Putamen (tissue), 1 donor: ENCODE measurements around the gene TRPM1.
"Not testable (repeated sequence)": the region's sequence is repeated elsewhere in the genome, so short reads cannot be mapped to it uniquely, and the experiment has no call there.

Source experiments
- DNase-seq: peaks from one replicate; pipeline ENCODE4 v3.0.0-alpha.2; 2016; ENCODE audit warnings: low spot score

TRPM1 gene

DNA sequence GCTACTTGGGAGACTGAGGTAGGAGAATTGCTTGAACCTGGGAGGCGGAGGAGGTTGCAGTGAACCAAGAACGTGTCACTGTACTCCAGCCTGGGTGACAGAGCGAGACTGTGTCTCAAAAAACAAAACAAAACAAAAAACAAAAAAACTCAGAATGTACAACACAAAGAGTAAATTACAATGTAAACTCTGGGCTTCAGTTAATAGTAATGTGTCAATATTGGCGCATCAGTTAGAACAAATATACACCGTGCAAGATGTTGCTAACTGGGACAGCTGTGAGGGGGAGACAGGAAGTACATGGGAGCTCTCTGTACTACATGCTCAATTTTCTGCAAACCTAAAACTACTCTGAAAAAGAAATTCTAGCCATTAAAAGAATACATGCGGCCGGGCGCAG, 23.5 kb upstream of the TRPM1 start:
- no peak for DNase-seq

DNA sequence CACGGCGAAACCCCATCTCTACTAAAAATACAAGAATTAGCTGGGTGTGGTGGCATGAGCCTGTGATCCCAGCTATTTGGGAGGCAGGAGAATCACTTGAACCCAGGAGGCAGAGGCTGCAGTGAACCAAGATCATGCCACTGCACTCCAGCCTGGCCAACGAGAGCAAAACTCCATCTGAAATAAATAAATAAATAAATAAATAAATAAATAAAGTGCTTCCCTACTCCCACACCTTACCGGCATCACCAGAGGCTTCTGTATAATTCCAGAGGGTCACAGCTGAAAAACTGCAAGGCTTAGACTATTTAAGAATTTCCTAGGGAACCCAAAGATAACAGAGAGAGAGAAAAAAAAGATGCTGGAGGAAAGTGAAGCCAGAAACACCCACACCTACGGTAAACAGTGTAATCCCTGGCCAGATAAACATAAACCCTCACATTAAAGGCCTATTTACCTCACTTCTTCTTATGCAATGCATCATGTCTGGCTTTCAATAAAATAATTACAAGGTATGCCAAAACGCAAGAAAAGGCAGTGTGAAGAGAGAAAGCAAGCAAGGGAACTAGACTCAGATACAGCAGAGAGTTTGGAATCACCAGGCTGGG, 15.0 kb upstream of the TRPM1 start:
- DNase-seq, result no peak

DNA sequence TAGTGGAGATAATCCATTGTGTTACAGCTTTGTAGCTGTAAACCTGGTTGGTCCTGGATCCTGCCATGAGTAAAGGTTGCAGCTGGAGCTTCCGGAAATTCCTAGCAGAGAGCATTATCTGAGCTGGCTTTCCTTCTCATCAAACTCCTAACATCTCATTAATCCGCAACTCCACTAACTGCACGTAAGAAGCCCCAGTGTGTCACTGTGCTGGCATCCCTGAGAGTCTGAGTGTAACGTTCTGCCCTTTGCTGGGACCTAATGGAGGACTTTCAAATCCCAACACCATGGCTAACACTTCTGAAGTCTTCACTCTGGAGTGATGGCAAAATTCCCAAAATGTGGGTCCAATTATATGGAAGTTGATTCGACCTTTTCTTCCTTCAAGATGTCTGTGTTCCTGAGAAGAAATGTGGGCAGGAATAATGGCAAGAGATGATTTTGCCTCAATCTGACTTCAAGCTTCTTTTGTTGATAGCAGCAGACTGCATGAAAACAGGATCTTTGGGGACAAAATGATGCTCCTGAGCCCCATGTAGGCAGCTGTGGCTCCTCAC, 9.6 kb upstream of the TRPM1 start:
- DNase-seq, result no peak

DNA sequence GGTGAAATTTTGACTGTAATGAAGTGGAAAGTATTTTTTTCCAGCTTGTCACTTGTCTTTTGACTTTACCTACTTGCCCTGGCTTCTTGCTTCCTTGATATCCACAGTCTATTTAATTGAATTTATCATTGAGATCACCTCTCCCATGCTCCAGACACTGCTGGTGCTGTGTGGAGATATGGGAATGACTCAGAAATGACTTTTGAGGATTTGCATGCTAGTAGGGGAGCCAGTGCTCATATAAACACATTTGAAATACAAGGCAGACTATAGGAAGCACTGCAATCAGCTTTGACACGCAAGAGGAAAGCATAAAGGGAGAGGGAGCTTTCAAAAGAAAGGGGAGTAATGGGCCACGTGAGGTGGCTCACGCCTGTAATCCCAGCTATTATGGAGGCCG, 7.3 kb upstream of the TRPM1 start:
- DNase-seq, result no peak

DNA sequence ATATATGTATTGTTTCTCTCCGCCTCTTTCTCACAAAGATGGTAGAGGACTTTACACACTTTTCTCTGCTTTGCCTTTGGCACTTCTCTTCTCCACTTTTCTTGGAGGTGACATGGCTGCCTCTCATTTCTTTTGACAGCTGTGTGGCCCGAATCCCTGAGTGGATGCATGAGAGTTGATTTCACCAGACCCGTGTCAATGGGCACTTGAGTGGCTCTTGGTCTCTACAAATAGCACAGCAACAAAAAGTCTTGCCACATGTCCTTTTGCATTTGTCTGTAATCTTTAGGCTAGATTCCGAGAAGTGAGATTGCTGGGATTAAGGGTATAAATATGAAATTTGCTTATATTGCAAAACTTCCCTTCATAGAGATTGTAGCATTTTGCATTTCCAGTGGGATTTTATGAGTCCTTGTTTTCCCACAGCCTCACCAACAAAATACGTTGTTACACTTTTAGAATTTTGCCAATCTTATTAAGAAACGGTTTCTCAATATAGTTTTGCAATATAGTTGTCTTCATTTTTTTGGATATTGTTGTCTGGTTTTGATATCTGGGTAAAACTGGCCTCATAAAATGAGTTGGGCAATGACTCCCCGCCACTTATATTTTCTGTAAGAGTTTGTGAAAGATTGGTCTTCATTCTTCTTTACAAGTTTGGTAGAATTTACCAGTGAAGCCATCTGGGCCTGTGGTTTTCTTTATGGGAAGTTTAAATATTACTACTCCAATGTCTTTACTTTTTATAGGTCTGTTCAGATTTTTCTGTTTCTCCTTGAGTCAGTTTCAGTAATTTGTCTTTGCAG, 5.2 kb upstream of the TRPM1 start:
- no peak for DNase-seq

DNA sequence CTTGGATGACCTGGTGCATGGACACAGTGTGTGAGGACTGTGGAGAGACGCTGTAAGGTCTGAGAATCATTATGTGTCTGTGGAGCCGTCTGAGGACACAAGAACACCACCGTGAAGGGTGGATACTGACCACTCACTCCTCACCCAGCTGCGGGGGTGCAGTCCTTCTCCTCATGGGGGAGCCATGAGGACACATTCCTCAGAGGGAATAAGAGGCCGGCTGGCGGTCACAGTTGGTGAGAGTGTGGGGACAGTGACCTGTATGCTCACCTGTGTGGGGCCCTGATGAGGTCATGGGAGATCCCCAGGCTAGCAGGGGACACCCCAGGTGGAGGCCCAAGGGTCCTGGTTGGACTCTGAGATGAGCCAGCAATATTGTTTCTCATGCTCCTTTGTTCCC, 2.5 kb upstream of the TRPM1 start:
- no peak for DNase-seq

DNA sequence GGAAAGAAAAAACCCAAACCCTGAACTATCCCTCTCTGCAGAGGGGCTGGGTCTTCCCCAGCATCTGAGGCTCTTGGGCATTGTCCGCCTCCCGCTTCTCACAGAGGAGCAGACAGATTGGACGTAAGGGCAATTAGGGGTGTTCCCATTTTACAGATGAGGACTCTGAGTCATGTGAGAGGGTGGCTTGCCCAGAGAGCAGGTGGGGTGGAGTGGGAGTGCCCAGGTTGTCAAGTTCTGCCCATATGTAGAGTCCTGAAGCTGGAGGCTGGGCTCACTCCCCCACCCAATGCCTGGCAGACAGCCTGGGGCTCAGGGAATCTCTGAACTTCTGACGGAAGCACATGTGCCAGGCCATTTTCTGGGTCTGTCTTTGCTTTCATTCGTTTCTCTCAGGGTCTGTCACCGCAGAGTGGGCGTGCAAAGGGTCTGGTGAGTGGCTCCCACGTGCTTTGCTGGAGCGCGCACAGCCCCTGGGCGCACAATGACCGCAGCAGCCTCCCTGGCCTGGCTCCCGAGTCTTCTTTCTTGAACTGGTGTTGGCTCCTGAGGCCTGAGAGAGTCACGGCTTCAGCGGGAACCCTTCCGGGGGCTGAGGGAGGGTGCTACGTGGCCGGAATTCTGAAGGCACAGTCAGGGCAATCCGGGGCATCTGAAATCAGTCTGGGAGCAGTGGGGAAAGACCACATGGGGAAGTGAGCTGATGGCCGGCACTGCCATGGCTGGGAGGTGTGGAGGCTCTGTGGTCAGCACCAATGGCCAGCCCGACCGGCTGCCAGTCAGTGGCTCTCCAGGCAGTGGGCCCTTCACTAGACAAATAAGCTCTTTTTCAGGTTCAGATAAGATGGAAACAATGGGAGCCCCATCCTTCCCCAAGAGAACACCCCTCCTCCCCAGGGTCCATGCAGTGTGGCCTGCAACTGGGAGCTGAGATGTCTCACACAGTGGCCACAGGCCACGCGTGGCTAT, 1.1 kb upstream of the TRPM1 start:
- no peak for DNase-seq

DNA sequence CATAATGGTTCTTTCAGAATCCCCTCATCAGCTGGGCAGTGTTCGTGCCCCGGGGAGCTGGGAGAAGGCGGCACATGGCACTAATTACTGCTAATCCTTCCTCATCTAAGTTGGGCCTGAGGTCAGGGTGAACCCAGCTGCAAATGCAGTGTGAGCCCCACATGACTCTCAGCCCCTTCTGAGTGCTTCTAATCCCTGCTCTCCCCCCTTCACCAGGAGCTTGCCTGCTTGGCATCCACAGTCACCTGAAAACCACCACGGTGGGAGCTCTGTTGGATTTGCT, 455 bp upstream of the TRPM1 start:
- peak; percentile 45 for DNase-seq

DNA sequence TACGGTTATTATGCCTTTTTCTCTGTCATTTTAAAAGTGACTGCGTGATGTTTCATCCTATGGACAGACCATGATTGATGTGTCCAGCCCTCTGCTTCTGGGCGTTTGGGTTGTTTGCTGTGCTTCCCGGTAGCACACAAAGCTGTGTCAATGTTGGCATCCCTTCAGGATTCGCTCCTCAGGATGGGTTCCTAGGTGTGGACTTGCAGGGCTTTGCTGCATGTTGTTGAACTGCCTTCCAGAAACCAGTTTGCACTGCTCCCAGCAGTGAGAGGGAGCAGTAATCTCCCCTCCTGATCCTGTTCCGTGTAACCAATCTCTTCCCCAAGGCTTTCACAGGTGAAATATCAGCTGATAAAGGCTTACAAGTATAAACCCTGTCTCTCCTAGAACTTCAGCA, 787 bp downstream of the TRPM1 start:
- DNase-seq, result no peak

DNA sequence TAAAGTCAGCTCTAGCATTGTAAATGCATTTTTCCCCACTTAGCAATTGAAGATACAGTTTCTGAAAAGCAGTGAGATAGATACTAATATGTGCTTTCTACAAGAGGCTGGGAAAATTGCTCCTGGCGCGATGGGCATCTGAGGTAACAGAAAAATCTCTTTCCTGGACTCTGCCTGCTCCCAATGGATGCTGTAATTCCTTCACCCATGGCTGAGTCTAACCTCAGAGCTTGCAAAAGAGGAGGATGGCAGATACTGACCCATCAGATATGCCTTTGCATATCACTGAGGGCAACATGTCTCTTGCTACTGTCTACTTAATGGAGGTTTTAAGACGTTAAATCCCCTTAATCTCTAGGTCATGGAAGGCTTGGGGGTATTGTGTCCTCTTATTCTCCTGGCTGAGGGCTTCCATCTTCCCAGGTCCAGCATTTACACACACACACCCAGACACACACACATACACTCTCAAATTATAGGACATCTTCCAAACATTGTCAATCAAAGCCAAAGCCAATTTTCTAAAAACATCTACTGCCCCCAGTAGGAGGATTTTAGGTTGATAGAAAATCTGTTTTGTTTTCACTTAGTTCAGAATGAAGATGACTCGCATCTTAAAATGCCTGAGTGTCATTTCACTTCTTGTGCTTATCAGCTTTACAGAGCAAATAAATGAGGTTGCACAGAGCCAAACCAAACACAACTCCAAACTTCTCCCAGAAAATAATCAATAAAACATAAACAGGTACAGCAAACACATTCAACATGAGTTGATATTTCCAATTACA, 2.4 kb downstream of the TRPM1 start:
- DNase-seq, result no peak

DNA sequence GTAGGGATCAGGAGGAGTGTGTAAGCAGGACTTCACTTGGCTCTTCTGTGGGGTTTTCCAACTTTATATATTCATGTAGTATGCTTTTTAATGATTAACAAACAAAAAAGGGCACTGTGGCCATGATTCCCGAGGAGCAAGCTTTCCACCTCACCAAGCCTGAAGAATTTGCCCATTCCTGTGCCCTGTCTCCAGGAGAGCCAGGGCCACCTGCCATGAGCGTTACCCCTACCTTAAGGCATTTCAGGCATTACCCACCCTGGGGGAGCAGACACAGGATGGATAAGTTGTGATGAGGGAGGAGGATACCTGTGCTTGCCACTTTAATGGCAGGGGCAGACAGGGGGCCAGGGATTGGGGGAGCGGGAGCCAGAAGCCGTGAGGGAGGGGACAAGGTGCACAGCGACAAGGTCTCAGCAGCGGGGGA, 3.0 kb downstream of the TRPM1 start:
- no peak for DNase-seq

DNA sequence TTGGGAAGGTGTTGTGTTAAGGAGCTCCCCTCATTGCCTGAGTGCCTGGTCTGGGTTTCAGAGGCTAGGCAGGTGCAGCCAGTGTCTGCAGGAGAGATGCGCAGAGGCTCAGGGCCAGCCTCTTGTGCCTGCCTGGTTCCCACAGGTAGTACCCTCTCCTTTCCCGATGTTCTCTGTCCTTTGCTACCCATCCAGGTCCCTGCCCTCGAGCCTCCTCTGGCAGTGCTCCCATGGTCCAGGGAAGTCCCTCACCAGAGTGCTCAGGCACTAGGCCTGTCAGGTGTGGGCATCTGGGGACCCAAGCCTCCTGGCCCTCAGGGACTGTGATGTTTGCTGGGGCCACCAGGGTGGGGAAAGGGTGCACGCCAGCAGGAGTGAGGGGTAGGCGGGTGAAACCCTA, 5.0 kb downstream of the TRPM1 start:
- no peak for DNase-seq

DNA sequence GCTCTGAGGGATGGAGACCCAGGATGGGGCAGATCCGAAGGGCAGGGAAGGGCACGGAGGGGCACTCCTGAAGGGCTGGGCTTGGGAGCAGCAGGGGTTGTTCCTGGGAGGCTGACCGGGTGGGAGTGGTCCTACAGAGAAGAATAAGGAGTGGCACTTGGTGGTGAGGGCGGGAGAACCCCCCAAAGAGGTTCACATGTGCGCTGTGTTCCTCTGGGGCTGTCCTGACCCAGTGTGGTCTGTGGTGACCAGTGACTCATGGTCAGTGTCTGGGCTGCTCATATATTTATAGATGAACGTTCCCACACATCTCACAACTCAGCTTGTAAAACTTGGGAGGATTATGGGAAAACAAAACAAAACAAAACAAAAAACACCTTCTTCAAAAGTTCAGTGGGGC, 10.0 kb downstream of the TRPM1 start:
- no peak for DNase-seq

DNA sequence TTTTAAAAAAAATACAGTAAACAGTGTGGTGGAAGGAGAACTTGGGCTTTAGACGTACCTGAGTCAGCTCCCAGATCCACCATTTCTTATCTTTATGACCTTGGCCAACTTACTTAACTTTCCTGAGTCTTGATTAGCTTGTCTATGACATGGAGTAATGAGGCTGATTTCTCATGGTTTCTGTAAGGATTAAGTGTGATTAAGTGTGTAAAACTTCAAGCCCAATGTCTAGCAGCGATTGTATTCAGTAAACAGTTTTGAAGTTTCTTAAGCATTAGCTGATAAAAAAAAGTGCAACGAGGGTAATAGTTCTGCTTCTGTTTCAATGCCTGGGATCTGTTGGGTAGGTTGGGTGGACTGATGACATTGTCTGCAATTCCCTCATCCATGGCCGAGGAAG, 10.8 kb downstream of the TRPM1 start:
- no peak for DNase-seq

DNA sequence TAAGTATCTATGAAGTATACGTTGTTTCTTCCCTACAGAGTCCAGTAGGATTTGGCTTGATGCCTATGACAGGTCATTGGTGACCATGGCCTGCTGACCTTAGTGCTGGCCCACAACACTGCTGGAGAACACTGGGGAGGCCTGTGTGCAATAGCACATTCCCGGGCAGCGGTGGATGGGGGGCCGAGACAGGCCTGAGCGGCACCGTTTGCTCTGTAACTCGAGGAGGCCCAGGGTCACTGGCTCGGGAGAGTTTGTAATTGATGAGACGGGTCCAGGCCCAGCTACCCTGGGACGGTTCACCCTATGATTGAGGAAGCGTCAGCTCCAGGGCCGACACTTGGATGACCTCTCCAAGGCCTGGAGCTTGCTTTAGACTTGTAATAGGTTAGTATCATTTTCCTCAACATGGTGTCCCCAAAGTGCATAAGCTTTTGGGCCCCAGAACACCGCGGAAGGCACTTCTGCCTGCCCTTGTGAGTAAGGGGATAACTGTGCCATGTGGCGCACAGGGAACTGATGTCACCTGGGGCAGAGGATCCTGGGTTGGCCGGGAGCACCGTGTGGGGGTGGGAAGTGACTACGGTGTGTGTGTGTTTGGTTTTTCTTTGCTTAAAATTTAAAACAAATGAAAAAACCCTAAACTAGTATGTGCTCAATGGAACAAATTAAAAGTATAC, 12.0 kb downstream of the TRPM1 start:
- no peak for DNase-seq

DNA sequence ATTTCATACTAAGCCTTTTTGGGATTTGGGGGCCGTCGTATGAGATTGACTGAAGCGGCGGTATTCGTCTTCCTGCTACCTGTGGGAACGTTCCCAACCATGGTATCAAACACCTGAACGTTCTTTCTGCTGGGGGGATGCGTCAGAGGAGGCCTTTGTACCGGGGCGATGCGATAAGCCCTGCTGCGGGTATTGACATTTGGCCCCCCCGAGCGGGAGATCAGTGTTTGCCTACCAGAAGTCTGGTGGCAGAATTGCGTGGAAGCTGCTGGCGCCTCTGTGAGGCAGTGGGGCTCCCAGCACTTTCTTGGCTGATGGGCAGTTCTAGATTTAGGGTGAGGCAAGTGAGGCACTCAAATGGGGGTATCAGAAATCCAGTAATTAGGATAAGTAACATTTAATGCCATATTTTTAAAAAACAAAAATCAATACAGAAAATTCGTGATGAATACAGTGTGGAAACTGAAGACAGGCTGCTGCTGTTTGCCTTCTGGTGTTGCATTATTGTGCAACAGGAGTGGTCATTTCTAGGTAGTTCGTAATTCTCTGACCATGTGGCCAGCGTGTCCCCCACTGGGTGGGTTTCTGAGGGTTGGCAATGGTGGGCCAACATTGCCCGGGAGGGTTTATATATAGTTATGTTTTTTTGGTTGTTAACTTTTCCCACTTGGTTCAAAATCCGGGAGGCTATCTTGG, 12.7 kb downstream of the TRPM1 start:
- DNase-seq, result no peak

DNA sequence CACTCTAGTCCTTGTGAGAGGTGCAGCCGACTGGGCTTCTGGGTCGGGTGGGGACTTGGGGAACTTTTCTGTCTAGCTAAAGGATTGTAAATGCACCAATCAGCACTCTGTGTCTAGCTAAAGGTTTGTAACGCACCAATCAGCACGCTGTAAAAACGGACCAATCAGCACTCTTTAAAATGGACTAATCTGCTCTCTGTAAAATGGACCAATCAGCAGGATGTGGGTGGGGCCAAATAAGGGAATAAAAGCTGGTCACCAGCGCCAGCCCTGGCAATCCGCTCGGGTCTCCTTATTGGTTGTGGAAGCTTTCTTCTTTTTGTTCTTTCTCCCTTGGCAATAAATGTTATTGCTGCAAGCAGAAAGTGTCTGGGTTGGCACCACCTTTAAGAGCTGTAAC, 13.5 kb downstream of the TRPM1 start:
- DNase-seq, result not testable (repeated sequence)

DNA sequence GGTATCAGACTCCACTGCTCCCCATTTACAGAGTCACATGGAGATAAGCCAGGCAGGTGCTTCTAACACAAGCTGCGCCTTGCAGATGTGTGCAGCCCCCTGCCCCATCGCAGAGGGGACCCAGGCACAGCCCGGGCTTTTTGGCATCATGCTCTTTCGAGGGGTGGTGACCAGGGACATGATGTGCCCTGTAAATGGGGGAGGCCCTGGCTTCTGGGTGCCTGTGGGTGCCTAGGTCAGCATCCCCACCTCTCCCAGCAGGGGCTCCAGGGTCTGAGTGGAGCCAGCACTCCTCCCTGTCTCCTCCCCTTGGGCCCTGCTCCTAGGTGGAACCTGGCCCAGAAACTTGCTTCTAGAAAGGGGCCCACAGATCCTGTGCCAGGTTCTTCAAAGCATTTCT, 15.2 kb downstream of the TRPM1 start:
- no peak for DNase-seq

DNA sequence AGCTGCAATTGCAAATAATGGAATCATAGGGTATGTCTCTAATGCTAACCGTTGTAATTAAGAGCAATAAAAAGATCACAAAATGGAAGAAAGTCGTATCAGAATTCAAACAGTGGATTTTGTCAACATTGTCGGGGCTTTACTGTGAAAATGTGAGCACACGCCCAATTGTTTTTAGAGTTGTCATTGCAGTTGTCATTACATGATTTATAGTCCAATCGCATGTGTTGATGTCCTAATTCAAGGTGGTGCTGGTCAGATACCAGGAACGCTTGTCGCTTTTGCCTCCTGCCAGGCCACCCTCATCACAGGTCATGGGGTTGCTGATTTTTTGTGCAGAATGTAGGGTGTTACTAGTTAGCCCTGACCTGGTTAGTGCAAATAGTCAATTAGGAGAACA, 16.2 kb downstream of the TRPM1 start:
- no peak for DNase-seq

DNA sequence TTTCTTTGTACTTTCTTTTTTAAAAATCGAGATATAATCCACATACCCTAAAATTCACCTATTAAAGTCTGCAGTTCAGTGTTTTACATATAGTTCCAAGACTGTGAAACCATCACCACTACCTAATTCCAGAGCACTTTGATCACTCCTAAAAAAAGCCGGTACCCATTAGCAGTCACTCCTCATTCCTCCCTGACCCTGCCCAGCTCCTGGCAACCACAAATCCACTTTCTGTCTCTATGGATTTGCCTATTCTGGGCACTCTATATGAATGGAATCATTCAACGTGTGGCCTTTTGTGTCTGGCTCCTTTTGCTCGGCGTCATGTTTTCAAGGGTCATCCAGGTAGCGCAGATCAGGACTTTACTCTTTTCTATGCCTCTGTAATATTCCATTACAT, 17.3 kb downstream of the TRPM1 start:
- DNase-seq, result no peak

DNA sequence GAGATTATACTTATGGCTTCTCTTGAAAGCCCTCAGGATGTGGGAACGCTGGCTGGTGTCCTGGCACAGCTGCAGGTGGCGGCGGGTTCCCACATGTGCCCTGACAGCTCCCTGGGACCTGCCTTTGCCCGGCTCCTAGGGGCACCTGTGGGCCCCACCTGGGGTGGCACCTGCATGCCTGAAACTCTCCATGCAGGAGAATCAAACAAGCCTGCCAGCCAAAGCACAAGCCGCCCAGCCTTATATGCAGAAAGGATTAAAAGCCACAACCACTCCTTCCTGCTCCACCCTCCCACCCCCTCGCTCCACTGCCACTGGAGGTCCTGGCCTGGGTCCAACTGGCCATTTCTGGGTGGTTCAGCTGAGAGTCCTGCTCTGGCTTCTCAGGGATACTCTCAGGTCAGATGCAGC, 18.1 kb downstream of the TRPM1 start:
- no peak for DNase-seq
